ENCODE data around the gene MSTO1.

Gene MSTO1

DNA sequence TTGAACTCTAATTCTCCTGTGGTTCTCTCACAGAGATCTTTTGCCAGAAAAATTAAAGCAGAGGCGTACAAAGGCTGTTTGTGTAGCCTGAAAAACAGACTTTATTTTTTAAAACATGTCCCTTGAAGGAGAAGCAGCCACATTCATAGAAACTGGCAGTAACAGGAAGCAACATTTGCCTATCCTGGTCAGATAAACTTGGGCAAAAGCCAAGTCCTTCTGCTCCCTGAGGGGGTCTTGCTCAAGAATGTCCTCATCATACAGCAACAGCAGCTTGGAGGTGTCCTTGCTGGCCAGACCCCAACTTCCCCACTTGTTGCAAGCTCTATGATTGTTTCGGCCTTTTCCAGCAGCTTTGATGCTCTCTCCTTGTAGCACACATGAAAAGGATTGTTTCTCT, 36.3 kb downstream of the MSTO1 start:
- no peak overlapping the region for H3K4me2 ChIP-seq (ENCODE audit: low read depth, low read length, poor library complexity, severe bottlenecking)
- H2AFZ ChIP-seq (ENCODE audit: low read length) = peak overlapping the region; percentile 34
- no peak for TF ChIP-seq EZH2phosphoT487 (IDR thresholded peaks at IDR 0.05; ENCODE audit: borderline replicate concordance)
- TF ChIP-seq, protein P1, sequence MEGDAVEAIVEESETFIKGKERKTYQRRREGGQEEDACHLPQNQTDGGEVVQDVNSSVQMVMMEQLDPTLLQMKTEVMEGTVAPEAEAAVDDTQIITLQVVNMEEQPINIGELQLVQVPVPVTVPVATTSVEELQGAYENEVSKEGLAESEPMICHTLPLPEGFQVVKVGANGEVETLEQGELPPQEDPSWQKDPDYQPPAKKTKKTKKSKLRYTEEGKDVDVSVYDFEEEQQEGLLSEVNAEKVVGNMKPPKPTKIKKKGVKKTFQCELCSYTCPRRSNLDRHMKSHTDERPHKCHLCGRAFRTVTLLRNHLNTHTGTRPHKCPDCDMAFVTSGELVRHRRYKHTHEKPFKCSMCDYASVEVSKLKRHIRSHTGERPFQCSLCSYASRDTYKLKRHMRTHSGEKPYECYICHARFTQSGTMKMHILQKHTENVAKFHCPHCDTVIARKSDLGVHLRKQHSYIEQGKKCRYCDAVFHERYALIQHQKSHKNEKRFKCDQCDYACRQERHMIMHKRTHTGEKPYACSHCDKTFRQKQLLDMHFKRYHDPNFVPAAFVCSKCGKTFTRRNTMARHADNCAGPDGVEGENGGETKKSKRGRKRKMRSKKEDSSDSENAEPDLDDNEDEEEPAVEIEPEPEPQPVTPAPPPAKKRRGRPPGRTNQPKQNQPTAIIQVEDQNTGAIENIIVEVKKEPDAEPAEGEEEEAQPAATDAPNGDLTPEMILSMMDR (conservative IDR thresholded peaks at IDR 0.05; ENCODE audit: low read length) = no peak
- H3K27me3 ChIP-seq (ENCODE audit: insufficient read depth, low read length, poor library complexity, severe bottlenecking) = no peaks in the 10 kb centered on the region
- H3K4me3 ChIP-seq (ENCODE audit: low read length, poor library complexity, severe bottlenecking) = no peak overlapping the region
- no peaks in the 10 kb centered on the region for H3K36me3 ChIP-seq (ENCODE audit: insufficient read depth, low read length)
- no peaks in the 10 kb centered on the region for H3F3A ChIP-seq (ENCODE audit: low read depth)
- peaks cover 18% of the 10 kb centered on the region for H3K9me3 ChIP-seq (ENCODE audit: insufficient read depth, low read depth, low read length)
- H3K79me2 ChIP-seq (ENCODE audit: insufficient read depth, low read length) = no peaks in the 10 kb centered on the region
- no peaks in the 10 kb centered on the region for H3K9me2 ChIP-seq (replicated peaks; ENCODE audit: low read depth, low read length)
- H3K4me1 ChIP-seq (ENCODE audit: insufficient read depth, low read length, poor library complexity, severe bottlenecking) = peaks cover 7% of the 10 kb centered on the region
- H3K9ac ChIP-seq (ENCODE audit: low read depth, low read length, poor library complexity, severe bottlenecking) = no peak overlapping the region
- no peaks in the 10 kb centered on the region for H4K20me1 ChIP-seq (ENCODE audit: insufficient read depth, low read length, poor library complexity, severe bottlenecking)

DNA sequence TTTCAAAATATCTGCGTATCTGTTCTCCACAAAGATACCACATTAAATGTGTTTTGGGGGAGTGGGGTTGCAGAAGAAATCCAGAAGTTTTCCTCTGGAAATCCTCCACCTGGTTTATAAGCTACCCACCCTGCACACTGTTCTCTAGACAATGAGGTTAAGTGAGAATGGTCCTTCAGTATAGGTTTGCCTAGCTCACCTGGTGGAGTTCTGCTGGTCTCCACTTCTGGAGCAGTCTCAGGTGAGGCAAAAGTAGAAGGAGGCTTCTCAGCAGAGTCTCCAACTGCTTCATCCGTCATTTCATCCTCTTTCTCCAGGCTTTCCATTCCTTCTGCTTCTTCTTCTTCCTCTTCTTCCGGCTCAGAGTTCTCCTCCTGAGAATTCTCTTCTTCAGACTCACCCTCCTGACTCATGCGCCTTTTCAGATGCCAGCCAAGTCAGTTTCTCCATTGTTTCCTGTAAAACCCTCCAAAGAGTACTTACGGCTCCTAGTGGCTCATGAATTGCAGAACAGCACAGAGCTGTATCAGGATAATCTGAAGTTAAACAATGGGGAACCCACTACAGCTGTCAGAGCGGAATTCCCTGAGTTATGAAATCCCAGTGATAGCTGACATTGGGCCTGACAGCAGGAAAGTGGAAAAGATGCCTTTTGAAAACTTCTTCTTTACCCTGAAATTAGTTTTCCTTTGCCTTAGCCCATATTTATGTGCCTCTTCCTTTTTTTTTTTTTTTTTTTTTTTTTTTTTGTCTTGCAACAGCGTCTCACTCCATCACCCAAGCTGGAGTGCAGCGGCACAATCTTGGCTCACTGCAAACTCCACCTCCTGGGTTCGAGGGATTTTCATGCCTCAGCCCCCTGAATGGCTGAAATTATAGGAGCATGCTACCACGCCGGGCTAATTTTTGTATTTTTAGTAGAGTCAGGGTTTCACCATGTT, 38.5 kb downstream of the MSTO1 start:
- Histone ChIP-seq H2AFZ (ENCODE audit: low read length) (no peak overlapping the region), H3K79me2 (ENCODE audit: insufficient read depth, low read length) (no peaks in the 10 kb centered on the region), H3K36me3 (ENCODE audit: insufficient read depth, low read length) (no peaks in the 10 kb centered on the region), H3F3A (ENCODE audit: low read depth) (no peaks in the 10 kb centered on the region), H3K9me2 (replicated peaks; ENCODE audit: low read depth, low read length) (no peaks in the 10 kb centered on the region), H3K27me3 (ENCODE audit: insufficient read depth, low read length, poor library complexity, severe bottlenecking) (no peaks in the 10 kb centered on the region), H3K9ac (ENCODE audit: low read depth, low read length, poor library complexity, severe bottlenecking) (no peak overlapping the region), H3K9me3 (ENCODE audit: insufficient read depth, low read depth, low read length) (peaks cover 5% of the 10 kb centered on the region; the same call in 1 of the 2 replicates), H4K20me1 (ENCODE audit: insufficient read depth, low read length, poor library complexity, severe bottlenecking) (no peaks in the 10 kb centered on the region), H3K4me1 (ENCODE audit: insufficient read depth, low read length, poor library complexity, severe bottlenecking) (peaks cover 7% of the 10 kb centered on the region), H3K4me2 (ENCODE audit: low read depth, low read length, poor library complexity, severe bottlenecking) (no peak overlapping the region), H3K4me3 (ENCODE audit: low read length, poor library complexity, severe bottlenecking) (no peak overlapping the region)
- TF ChIP-seq, protein P1 (conservative IDR thresholded peaks at IDR 0.05; ENCODE audit: low read length) = no peak
- no peak for TF ChIP-seq EZH2phosphoT487 (IDR thresholded peaks at IDR 0.05; ENCODE audit: borderline replicate concordance)

DNA sequence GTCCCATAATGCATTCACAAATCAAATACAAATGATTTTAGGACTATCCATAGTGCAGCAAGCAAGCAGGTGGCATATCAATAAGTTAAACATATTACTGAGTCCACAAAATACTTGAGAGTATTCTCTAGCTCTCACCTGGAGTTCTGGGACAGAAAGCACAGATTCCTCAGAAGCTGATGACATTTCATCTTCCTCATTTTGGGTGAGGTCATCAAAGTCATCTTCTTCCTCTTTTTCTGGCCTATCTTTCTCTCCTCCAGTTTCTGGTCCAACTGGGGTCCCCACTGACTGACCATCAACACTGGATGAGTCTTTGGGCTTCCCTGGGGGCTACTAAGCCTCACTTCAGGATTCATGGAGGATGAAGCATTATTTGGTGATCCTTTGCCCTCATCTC, 39.7 kb downstream of the MSTO1 start:
- no peaks in the 10 kb centered on the region for H4K20me1 ChIP-seq (ENCODE audit: insufficient read depth, low read length, poor library complexity, severe bottlenecking)
- H3K27me3 ChIP-seq (ENCODE audit: insufficient read depth, low read length, poor library complexity, severe bottlenecking) = no peaks in the 10 kb centered on the region
- no peak overlapping the region for H3K4me3 ChIP-seq (ENCODE audit: low read length, poor library complexity, severe bottlenecking)
- no peak for TF ChIP-seq EZH2phosphoT487 (IDR thresholded peaks at IDR 0.05; ENCODE audit: borderline replicate concordance)
- TF ChIP-seq, protein P1 (conservative IDR thresholded peaks at IDR 0.05; ENCODE audit: low read length) = no peak
- H3F3A ChIP-seq (ENCODE audit: low read depth) = no peaks in the 10 kb centered on the region
- H3K9me3 ChIP-seq (ENCODE audit: insufficient read depth, low read depth, low read length) = no peaks in the 10 kb centered on the region
- no peak overlapping the region for H3K4me2 ChIP-seq (ENCODE audit: low read depth, low read length, poor library complexity, severe bottlenecking)
- no peaks in the 10 kb centered on the region for H3K9me2 ChIP-seq (replicated peaks; ENCODE audit: low read depth, low read length)
- no peaks in the 10 kb centered on the region for H3K79me2 ChIP-seq (ENCODE audit: insufficient read depth, low read length)
- H3K4me1 ChIP-seq (ENCODE audit: insufficient read depth, low read length, poor library complexity, severe bottlenecking) = peaks cover 7% of the 10 kb centered on the region
- no peaks in the 10 kb centered on the region for H3K36me3 ChIP-seq (ENCODE audit: insufficient read depth, low read length)
- no peak overlapping the region for H2AFZ ChIP-seq (ENCODE audit: low read length)
- H3K9ac ChIP-seq (ENCODE audit: low read depth, low read length, poor library complexity, severe bottlenecking) = no peak overlapping the region

Measured in Loucy (cell line).